Loucy (cell line): ENCODE results near the gene GABRR1.

Experiments
- H2AFZ ChIP-seq: fragments of 200-600 bp; sonication (generic); 2 replicates; pipeline ENCODE4 v1.6.0; 2016; ENCODE audit warnings: antibody characterized with exemption, mild to moderate bottlenecking, low read length, moderate library complexity
- H3F3A ChIP-seq: fragments of 200-600 bp; 2 replicates; pipeline ENCODE4 v1.6.0; 2016; ENCODE audit warnings: antibody characterized with exemption, low read depth, mild to moderate bottlenecking
- H3K27me3 ChIP-seq: fragments of 200-600 bp; sonication (generic); 2 replicates; pipeline ENCODE4 v1.6.1; 2014; ENCODE audit warnings: low read length, mild to moderate bottlenecking; ENCODE audit not compliant: insufficient read depth, poor library complexity, severe bottlenecking
- H3K36me3 ChIP-seq: fragments of 200-600 bp; sonication (generic); 2 replicates; pipeline ENCODE4 v1.6.1; 2016; ENCODE audit warnings: low read length; ENCODE audit not compliant: insufficient read depth
- H3K4me1 ChIP-seq: fragments of 200-600 bp; sonication (generic); 2 replicates; pipeline ENCODE4 v1.5.1; 2014; ENCODE audit warnings: low read length, mild to moderate bottlenecking; ENCODE audit not compliant: insufficient read depth, poor library complexity, severe bottlenecking
- H3K4me2 ChIP-seq: fragments of 200-600 bp; sonication (generic); 2 replicates; pipeline ENCODE4 v1.6.0; 2014; ENCODE audit warnings: antibody characterized with exemption, low read length, low read depth, mild to moderate bottlenecking; ENCODE audit not compliant: poor library complexity, severe bottlenecking
- H3K4me3 ChIP-seq: fragments of 200-600 bp; sonication (generic); 2 replicates; pipeline ENCODE4 v1.5.1; 2014; ENCODE audit warnings: low read length, mild to moderate bottlenecking, mixed read lengths; ENCODE audit not compliant: poor library complexity, severe bottlenecking
- H3K79me2 ChIP-seq: fragments of 200-600 bp; sonication (generic); 2 replicates; pipeline ENCODE4 v1.6.1; 2014; ENCODE audit warnings: low read length; ENCODE audit not compliant: insufficient read depth
- H3K9ac ChIP-seq: fragments of 200-600 bp; sonication (generic); 2 replicates; pipeline ENCODE4 v1.6.0; 2014; ENCODE audit warnings: mild to moderate bottlenecking, low read depth, low read length, moderate library complexity; ENCODE audit not compliant: poor library complexity, severe bottlenecking
- H3K9me2 ChIP-seq: fragments of 200-600 bp; sonication (generic); replicated peaks from 2 replicates; pipeline ENCODE4 v1.6.1; 2016; ENCODE audit warnings: low read depth, low read length, mixed read lengths
- H3K9me3 ChIP-seq: fragments of 200-600 bp; sonication (generic); 2 replicates; pipeline ENCODE4 v1.6.1; 2014; ENCODE audit warnings: mild to moderate bottlenecking, antibody characterized with exemption, low read length, low read depth; ENCODE audit not compliant: insufficient read depth
- H4K20me1 ChIP-seq: fragments of 200-600 bp; sonication (generic); 2 replicates; pipeline ENCODE4 v1.6.0; 2014; ENCODE audit warnings: antibody characterized with exemption, low read length, mild to moderate bottlenecking; ENCODE audit not compliant: insufficient read depth, poor library complexity, severe bottlenecking
- CTCF ChIP-seq: fragments of 200-600 bp; sonication (generic); conservative IDR thresholded peaks from 2 replicates; pipeline ENCODE4 v1.5.1; 2014; ENCODE audit warnings: mild to moderate bottlenecking, antibody characterized with exemption, low read length
- EZH2phosphoT487 ChIP-seq: fragments of 200-600 bp; IDR thresholded peaks from 2 replicates; pipeline ENCODE4 v1.6.1; 2018; ENCODE audit warnings: antibody characterized with exemption, mild to moderate bottlenecking, moderate library complexity, borderline replicate concordance

The GABRR1 gene

GRCh38 chr6:89257346-89257745 lies 40.2 kb upstream of the GABRR1 start:
- H3K9me3 ChIP-seq, result no peaks in the 10 kb centered on the region
- no peak overlapping the region for H3K4me2 ChIP-seq
- no peaks in the 10 kb centered on the region for H3F3A ChIP-seq
- TF ChIP-seq CTCF (no peak), EZH2phosphoT487 (no peak)
- no peaks in the 10 kb centered on the region for H3K27me3 ChIP-seq
- no peak overlapping the region for H3K4me3 ChIP-seq
- H3K4me1 ChIP-seq, result peaks cover 26% of the 10 kb centered on the region
- no peaks in the 10 kb centered on the region for H3K9me2 ChIP-seq
- H3K36me3 ChIP-seq, result no peaks in the 10 kb centered on the region
- H2AFZ ChIP-seq, result no peak overlapping the region
- no peak overlapping the region for H3K9ac ChIP-seq
- H4K20me1 ChIP-seq, result no peaks in the 10 kb centered on the region
- H3K79me2 ChIP-seq, result no peaks in the 10 kb centered on the region

- Histone ChIP-seq H3K4me3 (no peak overlapping the region), H3K79me2 (no peaks in the 10 kb centered on the region), H3K4me2 (no peak overlapping the region), H2AFZ (no peak overlapping the region), H3K9me3 (no peaks in the 10 kb centered on the region), H3K36me3 (no peaks in the 10 kb centered on the region), H3K27me3 (no peaks in the 10 kb centered on the region), H3K9me2 (no peaks in the 10 kb centered on the region), H3K9ac (no peak overlapping the region), H4K20me1 (no peaks in the 10 kb centered on the region), H3K4me1 (peaks cover 11% of the 10 kb centered on the region), H3F3A (no peaks in the 10 kb centered on the region)
- no peak for TF ChIP-seq CTCF
- TF ChIP-seq EZH2phosphoT487, result no peak
These were observed 38.3 kb upstream of the GABRR1 start for GRCh38 chr6:89255417-89255816.

GRCh38 chr6:89254569-89254968 lies 37.4 kb upstream of the GABRR1 start:
- Histone ChIP-seq H3K4me3 (no peak overlapping the region), H3K27me3 (no peaks in the 10 kb centered on the region), H2AFZ (no peak overlapping the region), H3K4me2 (no peak overlapping the region), H3K4me1 (peaks cover 7% of the 10 kb centered on the region), H3K9me3 (no peaks in the 10 kb centered on the region), H3F3A (no peaks in the 10 kb centered on the region), H4K20me1 (no peaks in the 10 kb centered on the region), H3K79me2 (no peaks in the 10 kb centered on the region), H3K9ac (no peak overlapping the region), H3K9me2 (no peaks in the 10 kb centered on the region), H3K36me3 (no peaks in the 10 kb centered on the region)
- TF ChIP-seq CTCF (no peak), EZH2phosphoT487 (no peak)
